ENCODE data around the gene CLPTM1L.
"Not testable (repeated sequence)": the region's sequence is repeated elsewhere in the genome, so short reads cannot be mapped to it uniquely, and the experiment has no call there.

Gene CLPTM1L

GRCh38 chr5:1339818-1340210 lies 5.1 kb downstream of the CLPTM1L start:
- DNase-seq (ENCODE audit: low read depth): not testable (repeated sequence)

- not testable (repeated sequence) for DNase-seq (ENCODE audit: low read depth)
Measured at GRCh38 chr5:1339139-1339817, 5.6 kb downstream of the CLPTM1L start.

GRCh38 chr5:1338506-1339070 lies 6.3 kb downstream of the CLPTM1L start:
- DNase-seq (ENCODE audit: low read depth): no peak

GRCh38 chr5:1338196-1338490 lies 6.8 kb downstream of the CLPTM1L start:
- DNase-seq (ENCODE audit: low read depth): no peak

GRCh38 chr5:1337489-1338195 lies 7.3 kb downstream of the CLPTM1L start:
- no peak for DNase-seq (ENCODE audit: low read depth)

- no peak for DNase-seq (ENCODE audit: low read depth)
Measured at GRCh38 chr5:1336749-1337488, 8.0 kb downstream of the CLPTM1L start.

GRCh38 chr5:1336106-1336561 lies 8.8 kb downstream of the CLPTM1L start:
- DNase-seq (ENCODE audit: low read depth): no peak

GRCh38 chr5:1335540-1336095 lies 9.3 kb downstream of the CLPTM1L start:
- no peak for DNase-seq (ENCODE audit: low read depth)

GRCh38 chr5:1334831-1335539 lies 9.9 kb downstream of the CLPTM1L start:
- no peak for DNase-seq (ENCODE audit: low read depth)

GRCh38 chr5:1333986-1334385 lies 10.9 kb downstream of the CLPTM1L start:
- DNase-seq (ENCODE audit: low read depth): no peak

- not testable (repeated sequence) for DNase-seq (ENCODE audit: low read depth)
Measured at GRCh38 chr5:1333286-1333685, 11.6 kb downstream of the CLPTM1L start.

- no peak for DNase-seq (ENCODE audit: low read depth)
Measured at GRCh38 chr5:1332461-1333001, 12.4 kb downstream of the CLPTM1L start.

GRCh38 chr5:1331861-1332405 lies 13.0 kb downstream of the CLPTM1L start:
- DNase-seq (ENCODE audit: low read depth): no peak

GRCh38 chr5:1330847-1331831 lies 13.8 kb downstream of the CLPTM1L start:
- DNase-seq (ENCODE audit: low read depth): no peak

- no peak for DNase-seq (ENCODE audit: low read depth)
Measured at GRCh38 chr5:1330146-1330846, 14.6 kb downstream of the CLPTM1L start.

- DNase-seq (ENCODE audit: low read depth): no peak
Measured at GRCh38 chr5:1329111-1329579, 15.8 kb downstream of the CLPTM1L start.

- DNase-seq (ENCODE audit: low read depth): not testable (repeated sequence)
Measured at GRCh38 chr5:1328237-1329110, 16.4 kb downstream of the CLPTM1L start.

All from non-pigmented ciliary epithelial cell (primary cell).